NCI-H748 (cell line): Measurements from ENCODE around the gene TLCD4.

Experiments
- DNase-seq: peaks from one replicate; lab custom pipeline; 2025; ENCODE audit not compliant: unreplicated experiment; lab: John Stamatoyannopoulos, UW

The TLCD4 gene

DNA sequence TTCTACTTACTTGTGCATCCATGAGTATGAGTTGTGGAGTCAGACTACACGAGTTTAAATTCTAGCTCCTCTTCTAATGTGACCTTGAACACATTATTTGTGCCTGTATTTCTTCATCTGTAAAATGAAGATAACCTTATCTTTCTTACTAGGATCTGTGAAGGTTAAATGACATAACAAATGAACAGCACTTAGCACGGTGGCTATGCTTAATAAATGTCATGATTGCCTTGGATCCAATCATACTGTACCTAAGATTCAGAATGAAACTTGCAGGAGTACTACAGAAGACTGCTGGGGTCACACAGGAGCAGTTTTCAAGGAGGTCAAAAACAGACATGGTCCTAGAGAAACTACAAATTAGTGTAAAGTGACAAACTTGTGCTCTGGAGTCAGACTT, 22.2 kb upstream of the TLCD4 start:
- DNase-seq, result no peak

- no peak for DNase-seq
Measured at GRCh38 chr1:95095833-95096217, 21.3 kb upstream of the TLCD4 start.

GRCh38 chr1:95096218-95096841, 20.8 kb upstream of the TLCD4 start:
- DNase-seq, result no peak

DNA sequence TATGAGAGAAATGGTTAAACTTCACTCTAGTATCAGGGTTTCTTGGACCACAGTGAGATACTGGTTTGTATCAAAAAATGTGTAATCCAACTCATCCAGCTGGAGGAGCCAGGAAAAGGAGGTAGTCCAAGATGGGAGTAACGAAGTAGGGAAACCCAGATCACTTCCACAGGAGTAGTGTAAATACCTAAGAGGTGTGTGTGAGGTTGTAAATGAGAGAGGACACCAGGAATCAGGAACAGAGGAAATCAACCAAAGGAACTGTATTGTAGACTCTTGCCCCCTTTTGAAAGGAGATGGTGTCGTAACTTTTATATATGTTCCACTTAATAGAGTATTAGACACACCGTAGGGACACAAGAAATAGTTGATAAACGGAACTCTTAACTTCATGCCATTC, 19.7 kb upstream of the TLCD4 start:
- no peak for DNase-seq

DNA sequence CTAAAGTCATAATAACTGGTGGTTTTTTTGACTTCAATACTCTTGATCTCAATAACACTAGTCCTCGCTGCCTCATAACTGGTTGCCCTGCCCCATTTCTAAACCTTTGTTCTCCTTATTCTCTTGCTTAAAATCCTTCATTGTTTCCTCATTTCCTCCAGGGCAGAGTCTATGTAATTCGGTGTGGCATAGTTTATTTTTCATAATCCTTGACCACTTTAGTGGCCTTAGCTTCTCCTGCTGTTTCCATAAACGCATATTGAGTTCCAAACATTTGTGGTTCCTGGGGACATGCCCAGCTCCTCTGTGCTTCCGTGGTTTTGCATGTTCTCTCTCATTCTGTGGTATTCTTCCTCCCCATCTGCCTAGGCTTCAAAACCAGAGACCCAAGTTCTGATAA, 19.0 kb upstream of the TLCD4 start:
- DNase-seq, result no peak

GRCh38 chr1:95108792-95109191, 8.4 kb upstream of the TLCD4 start:
- no peak for DNase-seq

DNA sequence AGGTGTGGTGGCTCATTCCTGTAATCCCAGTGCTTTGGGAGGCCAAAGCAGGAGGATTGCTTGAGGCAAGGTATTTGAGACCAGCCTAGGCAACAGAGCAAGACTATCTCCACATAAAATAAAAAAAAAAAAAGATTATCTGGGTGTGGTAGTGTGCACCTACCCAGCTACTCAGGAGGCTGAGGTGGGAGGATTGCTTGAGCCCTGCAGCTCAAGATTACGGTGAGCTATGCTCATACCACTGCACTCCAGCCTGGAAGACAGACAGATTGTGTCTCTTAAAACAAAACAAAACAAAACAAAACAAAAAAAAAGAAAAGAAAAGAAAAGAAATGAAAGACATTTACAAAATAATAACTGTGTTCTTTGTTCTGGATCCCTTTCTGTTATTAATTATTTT, 6.1 kb upstream of the TLCD4 start:
- no peak for DNase-seq

- no peak for DNase-seq
Measured at GRCh38 chr1:95113684-95114083, 3.5 kb upstream of the TLCD4 start.

DNA sequence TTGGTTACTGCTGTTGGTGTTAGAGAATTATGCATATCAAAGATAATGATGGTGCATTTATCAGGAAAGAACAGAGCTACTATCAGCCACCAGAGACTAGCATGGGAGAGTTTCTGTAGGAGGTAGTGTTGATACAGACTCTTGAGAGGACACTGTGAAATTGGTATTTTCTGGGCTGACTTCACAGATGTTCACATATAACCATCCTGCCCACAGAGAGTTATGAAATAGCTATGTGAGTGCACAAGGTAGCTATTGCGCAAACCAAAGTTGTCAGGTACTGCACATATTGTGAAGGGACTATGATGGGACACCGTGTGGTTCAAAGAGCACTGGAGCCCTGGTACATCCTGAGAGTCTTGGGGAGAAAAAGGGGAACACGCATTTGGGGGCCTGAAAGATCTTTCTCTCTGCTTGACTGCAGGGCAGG, 1.4 kb upstream of the TLCD4 start:
- no peak for DNase-seq

- DNase-seq, result peak; percentile 75
Measured at GRCh38 chr1:95116580-95117206, 462 bp upstream of the TLCD4 start.

DNA sequence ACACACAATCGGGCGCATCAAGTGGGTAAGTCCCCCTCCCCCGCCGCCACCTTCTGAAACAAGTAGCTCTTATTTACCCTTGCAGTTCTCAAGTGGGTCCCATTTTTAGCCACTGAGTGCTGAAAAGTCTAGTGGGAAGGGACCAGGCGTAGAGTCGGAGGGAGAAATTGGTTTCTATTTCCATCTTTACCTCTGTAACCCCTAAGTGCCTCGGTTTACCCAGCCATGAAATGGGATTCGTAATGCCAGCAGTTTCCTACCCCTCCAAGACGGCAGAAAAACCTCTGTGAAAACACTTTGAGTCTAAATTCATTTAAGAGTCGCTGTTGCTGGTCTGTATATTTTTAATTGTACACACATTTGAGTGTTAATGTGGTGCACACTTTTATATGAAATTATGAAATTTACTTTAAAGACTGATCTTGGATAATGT, 928 bp downstream of the TLCD4 start:
- DNase-seq, result no peak

- DNase-seq, result no peak
Measured at GRCh38 chr1:95118710-95119109, 1.6 kb downstream of the TLCD4 start.

GRCh38 chr1:95119273-95119672, 2.1 kb downstream of the TLCD4 start:
- no peak for DNase-seq

DNA sequence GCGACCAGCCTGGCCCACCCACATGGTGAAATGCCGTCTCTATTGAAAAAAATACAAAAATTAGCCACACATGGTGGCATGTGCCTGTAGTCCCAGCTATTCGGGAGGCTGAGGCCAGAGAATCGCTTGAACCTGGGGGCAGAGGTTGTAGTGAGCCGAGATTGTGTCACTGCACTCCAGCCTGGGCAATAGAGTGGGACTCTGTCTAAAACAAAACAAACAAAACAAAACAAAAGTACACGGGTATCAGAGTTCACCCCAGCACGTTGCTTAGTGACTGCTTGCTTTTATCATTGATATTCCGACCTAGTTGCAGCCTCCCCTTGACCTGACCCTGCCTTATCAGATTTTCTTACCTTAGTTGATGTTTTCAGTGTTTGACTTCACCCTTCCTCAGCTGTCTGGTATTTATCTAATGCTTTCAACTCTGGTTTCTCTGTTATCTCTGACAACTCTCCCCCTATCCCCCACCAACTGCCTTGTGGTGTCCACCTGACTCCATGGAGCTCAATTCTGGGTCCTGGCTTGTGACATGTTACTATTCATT, 5.1 kb downstream of the TLCD4 start:
- no peak for DNase-seq

GRCh38 chr1:95124342-95124741, 7.2 kb downstream of the TLCD4 start:
- DNase-seq, result no peak

DNA sequence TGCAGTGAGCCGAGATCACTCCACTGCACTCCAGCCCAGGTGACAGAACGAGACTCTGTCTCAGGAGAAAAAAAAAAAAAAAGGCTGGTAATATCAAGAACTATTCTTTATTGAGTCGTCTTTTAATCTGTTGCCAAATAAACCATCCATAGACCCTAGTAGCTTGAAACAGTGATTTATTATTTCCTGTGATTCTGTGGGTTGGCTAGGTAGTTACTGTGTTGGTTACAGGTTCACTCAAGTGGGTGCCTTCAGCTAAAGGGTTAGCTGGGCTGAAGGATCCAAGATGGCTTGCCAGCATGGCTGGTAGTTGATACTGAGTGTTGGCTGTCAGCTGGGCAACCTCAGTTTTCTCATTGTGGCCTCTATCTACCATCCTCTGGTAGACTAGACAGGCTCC, 9.2 kb downstream of the TLCD4 start:
- no peak for DNase-seq

- DNase-seq, result no peak
Measured at GRCh38 chr1:95126846-95127245, 9.7 kb downstream of the TLCD4 start.

- no peak for DNase-seq
Measured at GRCh38 chr1:95127380-95127779, 10.2 kb downstream of the TLCD4 start.

GRCh38 chr1:95132762-95133161, 15.6 kb downstream of the TLCD4 start:
- no peak for DNase-seq

- no peak for DNase-seq
Measured at GRCh38 chr1:95133687-95134086, 16.5 kb downstream of the TLCD4 start.

DNA sequence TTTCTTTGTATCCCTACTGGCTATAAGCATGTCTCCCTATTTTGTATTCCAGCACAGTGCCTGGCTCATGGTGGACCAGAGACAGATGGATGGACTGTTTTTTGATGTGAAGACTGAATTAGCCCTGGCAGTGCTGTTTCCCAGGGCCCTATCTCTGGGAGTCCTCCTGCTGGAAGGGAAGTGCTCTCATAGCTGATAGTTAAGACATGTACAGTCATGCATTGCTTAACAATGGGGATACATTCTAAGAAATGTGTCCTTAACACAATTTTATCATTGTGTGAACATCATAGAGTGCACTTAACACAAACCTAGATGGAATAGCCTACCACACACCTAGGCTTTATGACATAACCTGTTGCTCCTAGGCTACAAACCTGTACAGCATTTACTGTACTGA, 21.1 kb downstream of the TLCD4 start:
- DNase-seq, result no peak

GRCh38 chr1:95139039-95139438, 21.9 kb downstream of the TLCD4 start:
- DNase-seq, result no peak

GRCh38 chr1:95140791-95141190, 23.6 kb downstream of the TLCD4 start:
- DNase-seq, result no peak
